ENCODE data around the gene LAMC1. TPM values are rescaled to one million over a fixed set of nuclear protein-coding genes. Genes with fewer than 3 reads are reported as not detected.
"Not testable (repeated sequence)": the region's sequence is repeated elsewhere in the genome, so short reads cannot be mapped to it uniquely, and the experiment has no call there.

Gene LAMC1
- polyA plus RNA-seq, 3 donors = 30.5 to 170 (median 91.4) TPM

DNA sequence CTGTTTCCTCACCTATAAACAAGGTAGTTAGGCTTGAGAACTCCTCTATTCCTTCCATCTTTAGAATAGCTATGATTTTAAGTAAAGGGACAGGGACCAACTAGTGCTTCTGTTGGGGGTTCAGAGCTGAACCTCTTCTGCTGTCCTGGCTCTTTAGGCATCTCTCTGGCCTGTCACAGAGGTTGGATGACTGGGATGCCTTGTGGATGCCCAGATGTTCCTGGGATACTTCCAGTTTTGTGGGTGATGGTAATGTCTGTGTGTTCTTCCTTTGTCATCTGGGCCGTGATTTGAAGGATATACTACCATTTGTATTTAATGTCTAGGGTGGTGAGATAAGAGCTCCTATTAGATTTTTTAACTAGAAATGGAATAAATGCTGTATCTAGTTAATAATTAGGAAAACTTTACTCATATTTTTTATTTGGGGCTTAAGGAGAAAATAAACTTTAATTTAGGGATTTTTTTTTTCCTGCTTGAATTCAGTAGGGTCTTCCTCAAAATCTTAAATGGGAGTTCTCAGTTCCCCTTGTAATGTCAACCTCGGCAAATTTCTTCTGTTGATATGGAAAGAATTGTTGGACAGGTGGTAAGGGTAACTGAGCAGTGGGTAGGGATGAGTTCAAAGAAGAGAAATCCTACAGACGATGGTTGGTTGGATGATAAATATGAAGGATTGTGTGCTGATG, 47.2 kb downstream of the LAMC1 start:
- no peak overlapping the region for H3K27ac ChIP-seq (ENCODE audit: low read depth, low read length)
- 55 to 70% (median 56%) methylated on average over 3 of the region's 3 CpGs for WGBS, 3 donors

DNA sequence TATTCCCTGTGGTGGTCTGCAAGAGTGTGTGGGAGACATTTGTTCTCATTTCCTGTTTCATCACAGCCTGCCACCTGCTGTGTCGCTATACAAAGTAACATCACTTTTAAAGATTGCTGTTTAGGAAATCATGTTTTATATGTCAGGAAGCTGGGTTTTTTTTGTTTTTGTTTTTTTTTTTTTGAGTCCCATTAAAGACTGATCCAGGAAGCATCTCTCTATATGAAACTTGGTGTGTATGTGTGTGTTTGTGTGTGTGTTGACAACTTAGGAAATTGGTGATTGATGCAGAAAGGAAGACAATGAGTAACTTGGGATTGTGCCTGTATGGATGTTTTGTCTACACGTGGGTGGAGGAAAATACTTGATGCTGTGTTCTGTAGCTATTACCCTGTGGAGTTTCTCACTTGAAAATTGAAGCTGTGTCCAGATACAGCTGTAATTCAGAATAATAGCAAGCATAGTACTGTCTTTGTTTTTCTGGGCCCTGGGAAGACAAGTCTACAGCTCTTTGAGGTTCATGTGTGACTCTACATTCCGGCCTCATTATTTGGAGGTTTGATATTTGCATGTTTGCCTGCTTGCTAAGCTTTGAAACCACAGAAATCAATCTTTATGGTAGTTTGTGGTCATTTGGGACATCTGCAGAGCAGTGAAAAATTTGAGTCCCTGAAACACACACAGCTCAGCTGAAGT, 47.9 kb downstream of the LAMC1 start:
- no peak overlapping the region for H3K27ac ChIP-seq (ENCODE audit: low read depth, low read length)
- 30 to 71% (median 32%) methylated on average over 3 of the region's 3 CpGs for WGBS, 3 donors

DNA sequence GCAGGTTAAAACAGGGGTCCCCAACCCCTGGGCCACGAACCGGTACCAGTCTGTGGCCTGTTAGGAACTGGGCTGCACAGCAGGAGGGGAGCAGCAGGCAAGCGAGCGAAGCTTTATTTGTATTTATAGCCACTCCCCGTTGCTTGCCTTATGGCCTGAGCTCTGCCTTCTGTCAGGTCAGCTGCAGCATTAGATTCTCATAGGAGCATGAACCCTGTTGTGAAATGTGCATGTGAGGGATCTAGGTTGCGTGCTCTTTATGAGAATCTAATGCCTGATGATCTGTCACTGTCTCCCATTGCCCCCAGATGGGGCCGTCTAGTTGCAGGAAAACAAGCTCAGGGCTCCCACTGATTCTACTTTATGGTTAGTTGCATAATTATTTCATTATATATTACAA, 49.4 kb downstream of the LAMC1 start:
- H3K27ac ChIP-seq (ENCODE audit: low read depth, low read length) = not testable (repeated sequence)
- WGBS, 3 donors = 77 to 90% (median 78%) methylated on average over 7 of the region's 7 CpGs

DNA sequence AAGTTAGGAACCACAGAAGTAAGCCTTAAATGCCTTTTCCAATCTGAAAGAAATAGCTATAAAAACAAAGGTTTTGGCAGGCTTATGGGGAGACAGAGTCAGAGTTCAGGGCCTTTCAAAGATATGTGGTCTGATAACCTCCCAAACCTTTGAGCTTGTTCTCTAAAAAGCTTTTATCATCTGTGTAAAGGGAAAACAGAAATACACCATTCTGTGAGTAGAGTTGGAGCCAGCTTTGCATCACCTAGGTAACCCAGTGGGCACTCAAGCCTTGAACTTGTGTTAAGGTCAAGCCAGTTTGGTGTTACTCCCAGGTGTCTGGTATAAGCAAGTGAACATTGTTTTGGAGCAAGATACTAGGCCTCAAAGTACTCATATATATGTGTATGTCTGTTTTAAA, 50.1 kb downstream of the LAMC1 start:
- no peak overlapping the region for H3K27ac ChIP-seq (ENCODE audit: low read depth, low read length)

DNA sequence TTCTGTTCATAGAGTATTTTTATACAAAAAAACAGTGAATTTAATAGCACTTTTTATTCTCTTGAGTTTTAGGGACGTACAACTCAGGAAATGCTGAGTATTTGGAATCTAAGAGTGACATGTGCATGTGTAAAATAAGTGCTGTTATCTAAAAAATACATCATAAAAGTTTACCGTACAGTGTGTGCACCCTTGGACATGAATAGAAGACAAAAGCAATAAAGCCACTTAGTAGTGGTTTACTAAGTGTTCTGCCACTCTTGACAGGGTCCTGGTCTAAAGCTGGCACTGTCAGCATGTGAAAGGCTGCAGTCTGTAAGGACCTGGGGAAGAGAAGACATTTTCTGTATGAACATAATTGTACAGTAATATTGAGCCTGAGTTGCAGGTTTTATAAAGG, 51.0 kb downstream of the LAMC1 start:
- WGBS, 3 donors = 36 to 59% (median 44%) methylated on average over 2 of the region's 2 CpGs
- no peak overlapping the region for H3K27ac ChIP-seq (ENCODE audit: low read depth, low read length)

DNA sequence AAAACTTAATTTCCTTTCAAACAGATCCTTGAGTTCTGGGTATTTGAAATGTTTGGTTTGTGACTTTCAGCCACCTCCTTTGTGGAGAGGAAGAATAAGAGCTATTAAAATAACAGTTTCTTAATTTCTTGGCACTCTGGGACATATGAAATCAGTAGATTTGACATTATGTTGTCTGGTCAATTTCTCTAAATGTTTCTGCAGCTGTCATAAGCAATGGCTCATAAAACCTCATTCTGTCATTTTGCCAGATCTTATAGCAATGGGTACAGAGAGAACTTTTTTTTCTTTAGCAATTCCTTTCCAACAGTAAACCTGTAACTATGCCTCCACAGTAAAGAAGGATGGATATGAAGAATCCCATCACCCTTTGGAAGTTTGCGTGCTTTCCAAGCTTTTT, 52.6 kb downstream of the LAMC1 start:
- 77 to 88% (median 85%) methylated on average over 1 of the region's 1 CpG for WGBS, 3 donors
- H3K27ac ChIP-seq (ENCODE audit: low read depth, low read length) = no peak overlapping the region

DNA sequence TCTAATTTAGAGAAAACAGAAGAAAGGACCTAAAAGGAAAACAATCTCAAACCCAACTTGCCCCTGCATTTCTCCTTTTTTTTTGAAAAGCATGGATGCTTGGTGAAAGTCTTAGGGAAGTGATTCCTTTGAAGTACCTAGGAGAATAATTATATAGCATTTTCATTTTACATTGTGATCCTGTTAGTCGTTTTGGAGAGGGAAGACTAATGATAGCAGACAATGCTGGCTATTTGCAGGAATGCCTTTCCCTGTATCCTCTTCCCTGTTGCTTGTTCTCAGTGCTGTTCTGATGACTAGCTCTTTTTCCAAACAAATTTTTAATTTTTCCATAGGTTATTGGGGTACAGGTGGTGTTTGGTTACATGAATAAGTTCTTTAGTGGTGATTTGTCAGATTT, 53.9 kb downstream of the LAMC1 start:
- no peak overlapping the region for H3K27ac ChIP-seq (ENCODE audit: low read depth, low read length)
- 16 to 66% (median 30%) methylated on average over 1 of the region's 1 CpG for WGBS, 3 donors

DNA sequence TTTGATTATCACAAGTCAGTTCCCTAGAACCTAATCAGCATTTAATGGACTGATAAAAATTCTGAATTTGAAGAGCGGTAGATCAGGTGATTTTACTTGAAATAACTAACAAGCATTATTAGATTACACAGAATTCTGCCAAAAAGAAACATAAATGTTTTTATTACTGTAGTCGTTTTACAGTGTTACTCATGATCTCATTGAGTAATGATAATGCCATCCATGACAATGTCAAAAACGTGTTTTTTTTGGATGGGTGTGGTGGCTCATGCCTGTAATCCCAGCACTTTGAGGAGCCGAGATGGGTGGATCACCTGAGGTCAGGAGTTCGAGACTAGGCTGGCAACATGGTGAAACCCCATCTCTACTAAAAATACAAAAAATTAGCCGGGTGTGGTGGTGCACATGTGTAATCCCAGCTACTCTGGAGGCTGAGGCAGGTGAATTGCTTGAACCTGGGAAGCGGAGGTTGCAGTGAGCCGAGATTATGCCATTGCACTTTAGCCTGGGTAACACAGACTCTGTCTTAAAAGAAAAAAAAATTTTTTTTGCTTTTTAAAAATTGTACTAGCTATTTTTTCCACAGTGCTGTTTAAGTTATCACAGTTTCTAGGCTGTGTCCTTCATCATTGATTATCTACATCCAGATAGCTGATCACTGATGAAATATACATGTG, 56.6 kb downstream of the LAMC1 start:
- no peak overlapping the region for H3K27ac ChIP-seq (ENCODE audit: low read depth, low read length)
- WGBS, 3 donors = 72 to 79% (median 79%) methylated on average over 8 of the region's 8 CpGs

DNA sequence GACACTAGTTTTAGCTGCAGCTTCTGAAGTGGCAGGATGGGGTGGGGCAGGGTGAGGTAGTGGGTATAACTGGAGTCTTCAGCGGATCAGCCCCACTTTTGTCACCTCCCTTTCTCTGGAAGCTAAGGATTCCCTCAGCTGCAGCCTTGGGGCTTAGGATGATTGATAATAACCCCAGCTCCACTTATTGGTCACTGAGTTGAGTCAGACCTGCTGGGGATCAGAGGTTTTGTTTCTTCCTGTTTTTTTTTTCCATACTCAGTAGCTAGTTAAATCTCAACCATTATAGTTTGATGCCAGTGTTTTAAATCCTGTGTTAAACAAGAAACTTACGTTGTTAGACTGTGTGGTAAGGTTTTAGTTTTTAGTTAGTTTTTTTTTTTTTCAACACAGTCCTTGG, 57.2 kb downstream of the LAMC1 start:
- no peak overlapping the region for H3K27ac ChIP-seq (ENCODE audit: low read depth, low read length)
- WGBS, 3 donors = 33 to 61% (median 61%) methylated on average over 2 of the region's 2 CpGs

DNA sequence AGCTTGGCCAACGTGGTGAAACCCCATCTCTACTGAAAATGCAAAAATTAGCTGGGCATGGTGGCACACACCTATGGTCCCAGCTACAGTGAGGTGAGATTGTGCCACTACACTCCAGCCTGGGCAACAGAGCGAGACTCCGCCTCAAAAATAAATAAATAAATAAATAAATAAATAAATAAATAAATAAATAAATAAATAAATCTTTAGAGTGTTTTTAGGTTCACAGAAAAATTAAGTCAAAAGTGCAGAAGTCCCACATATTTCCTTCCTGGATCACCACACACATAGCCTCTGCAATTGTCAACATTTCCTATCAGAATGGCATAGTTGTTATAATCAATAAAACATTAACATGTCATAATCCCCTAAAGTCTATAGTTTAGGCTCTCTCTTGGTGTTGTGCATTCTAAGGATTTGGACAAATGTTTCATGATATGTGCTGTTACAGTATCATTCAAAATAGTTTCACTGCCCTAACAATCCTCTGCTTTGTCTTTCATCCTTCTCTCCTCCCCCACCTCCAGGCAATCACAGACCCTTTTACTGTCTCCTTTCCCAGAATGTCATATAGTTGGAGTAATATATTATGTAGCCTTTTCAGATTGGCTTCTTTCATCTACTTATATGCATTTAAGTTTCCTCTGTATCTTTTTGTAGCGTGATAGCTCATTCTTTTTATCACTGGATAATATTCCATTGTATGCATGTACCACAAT, 58.3 kb downstream of the LAMC1 start:
- H3K27ac ChIP-seq (ENCODE audit: low read depth, low read length) = no peak overlapping the region
- WGBS, 3 donors = 94 to 95% (median 95%) methylated on average over 4 of the region's 4 CpGs

DNA sequence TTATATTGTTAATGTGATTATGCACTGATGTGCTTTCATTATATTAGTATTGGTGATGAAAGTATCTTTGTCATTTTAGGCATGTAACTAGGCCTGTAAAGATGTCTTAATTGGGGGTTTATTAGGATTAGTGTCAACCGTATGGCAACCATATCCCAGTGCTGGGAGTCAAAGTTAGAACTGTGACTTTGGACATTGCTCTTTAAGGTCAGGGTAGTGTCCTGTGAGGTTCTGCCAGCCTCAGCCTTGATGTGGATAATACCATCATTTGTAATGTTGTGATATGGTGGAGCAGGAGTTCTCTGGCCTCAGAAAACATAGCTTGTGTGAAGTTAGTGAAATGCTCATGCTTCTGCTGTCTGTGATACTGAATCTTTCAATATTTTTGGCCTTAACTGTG, 59.4 kb downstream of the LAMC1 start:
- no peak overlapping the region for H3K27ac ChIP-seq (ENCODE audit: low read depth, low read length)
- 90 to 93% (median 92%) methylated on average over 1 of the region's 1 CpG for WGBS, 3 donors

DNA sequence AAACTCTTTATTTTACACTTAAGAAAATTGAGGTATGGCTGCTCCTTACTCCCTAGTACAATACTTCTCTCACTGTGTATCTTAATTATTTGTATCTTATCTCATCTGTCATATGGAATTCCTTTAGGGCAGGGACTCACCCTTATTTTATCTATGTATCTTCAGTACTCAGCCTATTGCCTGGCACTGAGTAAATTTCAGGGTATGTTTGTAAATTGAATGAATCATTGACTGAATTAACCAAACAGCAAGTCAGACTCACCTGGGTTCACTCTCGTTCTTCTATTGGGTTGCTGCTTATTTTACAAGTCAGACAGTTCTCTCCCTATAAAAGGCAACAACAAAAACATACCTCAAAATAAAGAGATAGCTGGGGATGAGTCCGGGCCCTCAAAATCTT, 63.8 kb downstream of the LAMC1 start:
- H3K27ac ChIP-seq (ENCODE audit: low read depth, low read length) = no peak overlapping the region
- WGBS, 3 donors = 64 to 95% (median 90%) methylated on average over 2 of the region's 2 CpGs

DNA sequence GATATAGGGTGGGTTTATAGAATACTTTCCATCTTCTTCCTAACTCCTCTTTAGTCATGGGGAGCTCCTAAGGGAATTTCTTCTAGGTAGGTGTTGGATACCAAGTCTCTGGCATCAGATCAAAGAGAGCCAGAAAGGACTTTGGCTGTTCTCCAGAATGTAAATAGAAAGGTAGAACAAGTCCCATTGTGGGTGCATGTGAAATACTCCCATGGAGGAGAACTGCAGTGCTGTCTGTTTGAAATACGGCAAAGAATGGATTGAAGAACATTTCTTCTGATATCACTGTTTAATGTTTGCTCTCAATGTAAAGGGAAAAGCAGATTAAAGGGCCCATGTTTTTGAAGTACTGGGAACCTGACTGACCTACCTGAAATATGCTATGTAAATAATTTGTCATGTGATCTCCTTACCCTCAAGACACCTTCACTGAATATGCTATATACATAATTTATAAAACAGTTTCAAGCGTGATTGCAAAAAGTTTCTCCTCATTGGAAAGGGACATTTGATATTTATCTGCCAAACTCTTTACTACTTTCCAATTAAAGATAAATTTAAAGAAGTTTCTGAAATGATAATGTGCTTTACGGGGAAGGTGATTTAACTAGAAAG, 65.9 kb downstream of the LAMC1 start:
- WGBS, 3 donors = 55 to 96% (median 90%) methylated on average over 3 of the region's 3 CpGs
- H3K27ac ChIP-seq (ENCODE audit: low read depth, low read length) = no peak overlapping the region

DNA sequence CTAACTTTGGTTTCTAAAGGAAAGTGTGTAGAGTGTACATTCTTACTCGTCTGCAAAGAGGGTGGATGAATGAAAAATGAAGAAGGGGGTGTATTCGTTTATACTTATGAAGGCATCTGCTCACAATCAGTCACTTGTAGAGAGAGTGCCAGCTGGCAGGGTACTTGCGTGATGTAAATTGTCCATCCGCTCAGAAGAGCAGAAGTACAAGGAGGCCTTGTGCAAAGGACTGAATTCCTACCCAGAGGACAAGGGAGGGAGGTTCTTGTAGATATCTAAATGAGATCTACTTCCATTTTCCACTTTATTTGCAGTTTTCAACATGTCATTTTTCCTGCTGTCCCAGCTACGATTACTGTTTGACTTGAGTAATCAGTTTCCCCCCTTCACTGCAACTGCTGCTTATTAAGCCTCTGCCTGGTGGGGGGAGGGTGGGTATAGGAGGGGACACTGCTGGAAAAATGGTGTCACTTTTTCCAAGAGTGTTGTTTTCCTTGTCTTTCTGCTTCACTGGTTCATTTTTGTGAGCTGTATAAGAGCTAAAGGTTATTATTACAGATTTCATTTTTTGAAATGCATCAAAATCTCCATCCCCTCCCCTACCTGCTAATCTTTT, 67.3 kb downstream of the LAMC1 start:
- no peak overlapping the region for H3K27ac ChIP-seq (ENCODE audit: low read depth, low read length)
- 45 to 50% (median 49%) methylated on average over 5 of the region's 5 CpGs for WGBS, 3 donors

DNA sequence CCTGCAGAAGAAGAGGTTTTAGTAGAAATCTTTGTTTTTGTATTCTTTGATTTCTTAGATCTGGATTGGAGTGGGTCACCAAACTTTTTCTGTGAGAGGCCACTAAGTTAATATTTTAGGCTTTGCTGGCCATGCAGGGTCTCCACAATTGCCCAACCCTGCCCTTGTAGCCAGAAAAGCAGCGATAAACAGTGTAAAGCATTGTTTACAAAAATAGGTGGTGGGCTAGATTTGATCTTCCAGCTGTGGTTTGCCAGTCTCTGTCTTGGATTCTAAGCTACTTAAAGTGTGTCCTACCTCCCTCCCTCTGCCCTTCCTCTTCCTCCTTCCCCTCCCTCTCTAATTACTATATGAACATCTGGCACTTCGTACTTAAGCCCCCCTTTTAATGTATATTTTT, 68.0 kb downstream of the LAMC1 start:
- 76 to 79% (median 77%) methylated on average over 2 of the region's 2 CpGs for WGBS, 3 donors
- no peak overlapping the region for H3K27ac ChIP-seq (ENCODE audit: low read depth, low read length)

DNA sequence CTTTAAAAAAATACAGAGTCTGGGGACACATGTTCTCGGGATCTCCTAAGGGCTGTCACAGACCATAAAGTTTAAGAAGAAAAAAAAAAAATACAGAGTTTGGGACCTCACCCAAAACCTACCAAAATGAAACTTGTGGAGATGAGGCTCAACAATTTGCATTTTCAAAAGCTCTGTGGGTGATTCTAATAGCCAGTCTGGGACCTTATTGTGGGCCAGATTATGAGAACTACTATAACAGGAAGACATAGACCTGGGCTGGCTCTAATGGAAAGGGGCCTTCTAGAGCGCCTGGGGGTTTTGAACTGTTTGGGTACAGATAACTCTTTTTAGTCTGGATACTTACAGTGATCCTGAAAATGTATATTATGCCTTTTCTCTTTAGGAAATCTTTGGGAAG, 69.1 kb downstream of the LAMC1 start:
- H3K27ac ChIP-seq (ENCODE audit: low read depth, low read length) = no peak overlapping the region
- 89 to 96% (median 94%) methylated on average over 2 of the region's 2 CpGs for whole genome bisulfite sequencing, 3 donors

DNA sequence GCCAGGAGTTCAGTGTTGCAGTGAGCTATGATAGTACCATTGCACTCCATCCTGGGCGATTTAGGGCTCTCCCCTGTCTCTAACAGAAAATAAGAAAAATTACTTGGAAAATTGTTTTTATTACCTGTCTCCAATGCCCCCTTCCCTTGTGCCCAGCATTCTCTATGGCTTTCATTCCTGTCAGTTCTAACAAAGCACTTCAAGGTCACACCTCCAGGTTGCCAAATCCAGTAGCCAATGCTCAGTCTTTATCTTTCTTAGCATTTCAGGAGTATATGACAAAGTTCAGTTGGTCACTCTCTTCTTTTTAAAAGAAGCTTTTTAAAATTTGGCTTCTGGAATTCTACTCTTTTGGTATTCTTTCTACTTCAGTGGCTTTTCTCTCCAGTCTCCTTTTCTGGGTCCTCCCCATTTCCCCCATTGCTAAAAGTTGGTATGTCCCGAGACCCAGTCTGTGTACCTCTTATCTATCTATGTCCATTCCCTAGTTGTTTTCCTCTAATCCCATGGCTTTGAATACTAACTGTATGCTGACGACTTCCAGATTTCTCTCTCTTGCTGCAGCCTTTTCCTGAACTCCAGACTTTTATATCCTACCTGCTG, 69.9 kb downstream of the LAMC1 start:
- H3K27ac ChIP-seq (ENCODE audit: low read depth, low read length) = no peak overlapping the region

DNA sequence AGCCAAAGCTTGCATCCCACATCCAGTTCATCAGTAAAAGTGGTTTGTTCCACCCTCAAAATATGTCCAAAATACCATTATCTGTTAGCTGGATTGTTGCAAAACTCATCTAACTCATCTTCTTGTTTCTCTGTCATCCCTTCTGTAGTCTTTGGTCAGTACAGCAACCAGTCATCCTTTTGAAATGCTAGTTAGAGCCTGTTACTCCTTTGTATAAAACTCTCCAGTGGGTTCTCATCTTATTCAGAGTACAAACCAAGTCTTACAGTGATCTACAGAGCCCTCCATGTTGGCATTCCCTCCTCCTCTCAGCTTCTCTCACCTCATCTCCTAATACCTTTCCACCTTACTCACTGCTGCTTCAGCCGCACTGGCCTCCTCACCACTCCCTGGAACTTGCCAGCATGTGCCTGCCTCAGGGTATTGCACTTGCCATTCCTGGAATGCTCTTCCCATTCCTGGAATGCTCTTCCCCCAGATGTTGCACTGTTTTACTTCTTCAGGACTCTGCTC, 70.6 kb downstream of the LAMC1 start:
- no peak overlapping the region for H3K27ac ChIP-seq (ENCODE audit: low read depth, low read length)
- WGBS, 3 donors = 82 to 100% (median 83%) methylated on average over 1 of the region's 1 CpG

More for the DNA sequence above, 69.9 kb downstream of the LAMC1 start:
- 67 to 91% (median 74%) methylated on average over 3 of the region's 3 CpGs for WGBS, 3 donors

Data from adipose tissue (tissue), 3 donors.